Lower leg skin (tissue), 3 donors: Measurements from ENCODE around the gene RSPRY1.

Experiments
- POLR2A ChIP-seq, 2 donors: fragments of 450-650 bp; IDR thresholded peaks; one replicate each; pipeline ENCODE4 v1.6.1; 2016 to 2017; ENCODE audit warnings: antibody characterized with exemption in 2 of 2, mild to moderate bottlenecking in 1 of 2, moderate library complexity in 1 of 2
- TF ChIP-seq, protein P1 (sequence below), 3 donors: fragments of 450-650 bp; IDR thresholded peaks; one replicate each; pipeline ENCODE4 v1.5.1; 2016; ENCODE audit warnings: antibody characterized with exemption in 3 of 3, mild to moderate bottlenecking in 3 of 3, moderate library complexity in 2 of 3

- TF ChIP-seq POLR2A (IDR thresholded peaks at IDR 0.05): no peak
- TF ChIP-seq, protein P1, sequence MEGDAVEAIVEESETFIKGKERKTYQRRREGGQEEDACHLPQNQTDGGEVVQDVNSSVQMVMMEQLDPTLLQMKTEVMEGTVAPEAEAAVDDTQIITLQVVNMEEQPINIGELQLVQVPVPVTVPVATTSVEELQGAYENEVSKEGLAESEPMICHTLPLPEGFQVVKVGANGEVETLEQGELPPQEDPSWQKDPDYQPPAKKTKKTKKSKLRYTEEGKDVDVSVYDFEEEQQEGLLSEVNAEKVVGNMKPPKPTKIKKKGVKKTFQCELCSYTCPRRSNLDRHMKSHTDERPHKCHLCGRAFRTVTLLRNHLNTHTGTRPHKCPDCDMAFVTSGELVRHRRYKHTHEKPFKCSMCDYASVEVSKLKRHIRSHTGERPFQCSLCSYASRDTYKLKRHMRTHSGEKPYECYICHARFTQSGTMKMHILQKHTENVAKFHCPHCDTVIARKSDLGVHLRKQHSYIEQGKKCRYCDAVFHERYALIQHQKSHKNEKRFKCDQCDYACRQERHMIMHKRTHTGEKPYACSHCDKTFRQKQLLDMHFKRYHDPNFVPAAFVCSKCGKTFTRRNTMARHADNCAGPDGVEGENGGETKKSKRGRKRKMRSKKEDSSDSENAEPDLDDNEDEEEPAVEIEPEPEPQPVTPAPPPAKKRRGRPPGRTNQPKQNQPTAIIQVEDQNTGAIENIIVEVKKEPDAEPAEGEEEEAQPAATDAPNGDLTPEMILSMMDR (IDR thresholded peaks at IDR 0.05): no peak
These were observed 13.3 kb upstream of the RSPRY1 start for GRCh38 chr16:57172721-57173290.
